GM18873 (cell line): ENCODE results near the gene PRKACA.

Experiments used
- ATAC-seq: cut with Tn5 transposase; IDR thresholded peaks from one replicate; pipeline ENCODE4 v1.9.1; 2021; ENCODE audit warnings: mild to moderate bottlenecking, moderate library complexity, moderate number of reproducible peaks; ENCODE audit not compliant: unreplicated experiment, low FRiP score

The PRKACA gene

GRCh38 chr19:14073925-14074838 lies 43.4 kb downstream of the PRKACA start:
- ATAC-seq = no peak

- no peak for ATAC-seq
Measured at GRCh38 chr19:14073261-14073924, 44.2 kb downstream of the PRKACA start.

- ATAC-seq = no peak
Measured at GRCh38 chr19:14072535-14073260, 44.9 kb downstream of the PRKACA start, which contains the start of gene MISP3. MISP3 (plus strand) TSS chr19:14072786; CDS start chr19:14073310, 524 bp downstream.

DNA sequence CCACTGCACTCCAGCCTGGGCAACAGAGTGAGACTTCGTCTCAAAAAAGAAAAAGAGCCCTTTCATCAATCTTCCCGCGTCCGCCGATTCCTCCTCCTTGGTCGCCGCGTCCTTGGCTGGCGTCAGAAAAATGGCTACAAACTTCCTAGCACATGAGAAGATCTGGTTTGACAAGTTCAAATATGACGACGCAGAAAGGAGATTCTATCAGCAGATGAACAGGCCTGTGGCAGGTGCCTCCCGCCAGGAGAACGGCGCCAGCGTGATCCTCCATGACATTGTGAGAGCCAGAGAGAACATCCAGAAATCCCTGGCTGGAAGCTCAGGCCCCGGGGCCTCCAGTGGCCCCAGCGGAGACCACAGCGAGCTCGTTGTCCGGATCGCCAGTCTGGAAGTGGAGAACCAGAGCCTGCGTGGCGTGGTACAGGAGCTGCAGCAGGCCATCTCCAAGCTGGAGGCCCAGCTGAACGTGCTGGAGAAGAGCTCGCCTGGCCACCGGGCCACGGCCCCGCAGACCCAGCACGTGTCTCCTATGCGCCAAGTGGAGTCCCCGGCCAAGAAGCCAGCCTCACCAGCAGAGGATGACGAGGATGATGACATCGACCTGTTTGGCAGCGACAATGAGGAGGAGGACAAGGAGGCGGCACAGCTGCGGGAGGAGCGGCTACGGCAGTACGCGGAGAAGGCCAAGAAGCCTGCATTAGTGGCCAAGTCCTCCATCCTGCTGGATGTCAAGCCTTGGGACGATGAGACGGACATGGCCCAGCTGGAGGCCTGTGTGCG lies 47.1 kb downstream of the PRKACA start:
- no peak for ATAC-seq

- ATAC-seq = no peak
Measured at GRCh38 chr19:14066134-14066533, 51.4 kb downstream of the PRKACA start.

GRCh38 chr19:14063105-14063504 lies 54.5 kb downstream of the PRKACA start:
- no peak for ATAC-seq

GRCh38 chr19:14062558-14062855 lies 55.1 kb downstream of the PRKACA start:
- ATAC-seq = no peak

DNA sequence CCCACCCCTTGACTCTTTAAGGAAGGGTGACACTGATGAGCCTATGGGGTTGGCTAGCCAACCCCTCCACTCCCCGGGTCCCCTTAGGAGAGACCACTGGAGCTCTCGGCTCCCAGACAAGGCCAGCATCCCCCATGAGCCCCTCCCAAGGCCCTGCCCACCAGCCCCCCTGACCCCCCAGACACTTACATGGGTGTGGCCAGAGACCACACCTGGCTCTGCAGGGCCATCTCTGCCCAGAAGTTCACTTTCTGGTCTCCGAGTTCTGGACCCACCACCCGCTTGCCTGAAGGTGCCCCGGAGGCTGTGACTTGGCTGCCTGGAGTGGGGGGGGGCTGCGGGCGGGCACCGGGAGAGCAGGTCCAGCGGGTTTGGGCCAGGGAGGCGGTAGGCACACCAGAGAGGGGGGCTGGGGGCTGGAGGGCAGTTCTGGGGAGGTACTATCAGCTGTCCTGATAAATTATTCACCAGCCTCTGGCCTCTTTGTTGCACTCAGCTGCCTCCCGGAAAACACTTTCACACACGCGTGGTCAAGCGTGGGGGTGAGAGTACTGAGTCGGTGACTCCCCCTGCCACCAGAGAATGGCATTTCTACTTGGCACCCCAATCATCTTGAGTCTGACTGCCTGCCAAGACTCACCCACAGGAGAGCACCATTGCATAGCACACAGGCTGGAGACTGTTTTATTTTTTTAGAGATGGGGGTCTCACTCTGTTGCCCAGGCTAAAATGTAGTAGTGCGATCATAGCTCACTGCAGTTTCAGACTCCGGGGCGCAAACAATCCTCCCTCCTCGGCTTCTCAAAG lies 55.6 kb downstream of the PRKACA start, which contains the start of gene PALM3:
Gene PALM3 (minus strand): TSS at position 326 of the 807 bp plus-strand sequence. CDS start 96 bp downstream, at position 230.
- no peak for ATAC-seq

DNA sequence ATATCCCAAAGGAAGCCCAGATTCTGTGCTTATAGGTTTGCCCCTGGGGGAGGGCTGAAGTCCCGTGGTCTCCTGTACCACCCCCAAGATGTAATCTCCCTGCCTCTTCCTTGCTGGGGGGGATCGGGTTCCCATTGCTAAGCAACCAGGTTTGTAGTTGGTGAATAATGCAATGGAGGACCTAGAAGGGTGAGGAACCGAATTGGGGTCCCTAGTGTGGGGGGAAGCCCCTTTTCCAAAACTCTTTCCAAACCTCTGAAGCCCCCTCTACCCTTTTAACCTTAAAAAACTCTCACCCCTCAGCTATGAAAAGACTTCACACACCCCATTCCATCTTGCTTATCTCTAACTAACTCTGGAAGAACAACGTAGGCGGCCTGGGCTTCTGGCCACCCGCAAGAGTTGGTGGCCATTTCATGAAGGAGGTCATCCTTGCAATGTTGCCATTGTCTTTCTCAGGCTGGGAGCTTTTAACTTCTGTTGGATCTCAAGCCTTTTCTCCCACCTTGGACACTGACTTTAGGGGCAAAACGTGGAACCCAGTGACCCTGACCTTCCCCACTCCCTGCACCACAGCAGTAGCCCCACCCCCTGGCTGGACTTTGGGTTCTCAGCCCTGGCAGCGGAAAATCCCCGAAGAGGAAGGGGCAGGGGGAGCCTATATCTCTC lies 56.3 kb downstream of the PRKACA start:
- ATAC-seq = no peak

DNA sequence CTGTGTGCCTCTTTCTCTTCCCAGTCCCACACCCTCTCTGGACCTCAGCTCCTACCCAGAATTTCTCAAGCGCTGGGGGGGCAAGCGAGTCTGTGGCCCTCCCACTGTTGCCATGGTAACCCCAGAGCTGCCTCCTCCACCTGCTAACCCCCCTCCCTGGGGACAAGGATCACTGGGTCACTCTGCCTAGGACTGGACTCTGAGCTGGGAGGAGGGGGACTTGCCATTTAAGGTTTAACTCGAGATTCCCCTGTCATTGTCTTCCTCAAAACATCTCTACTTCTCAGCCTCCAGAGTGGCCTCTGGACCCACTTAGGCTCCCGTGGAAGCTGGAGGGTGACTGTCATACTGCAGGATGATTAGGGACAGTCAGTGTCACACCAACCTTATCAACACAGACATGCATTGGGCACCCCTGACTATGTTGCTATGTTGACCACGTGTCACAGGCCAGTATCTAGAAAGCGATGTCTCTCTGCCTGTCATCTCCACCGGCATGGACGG lies 57.9 kb downstream of the PRKACA start:
- no peak for ATAC-seq

DNA sequence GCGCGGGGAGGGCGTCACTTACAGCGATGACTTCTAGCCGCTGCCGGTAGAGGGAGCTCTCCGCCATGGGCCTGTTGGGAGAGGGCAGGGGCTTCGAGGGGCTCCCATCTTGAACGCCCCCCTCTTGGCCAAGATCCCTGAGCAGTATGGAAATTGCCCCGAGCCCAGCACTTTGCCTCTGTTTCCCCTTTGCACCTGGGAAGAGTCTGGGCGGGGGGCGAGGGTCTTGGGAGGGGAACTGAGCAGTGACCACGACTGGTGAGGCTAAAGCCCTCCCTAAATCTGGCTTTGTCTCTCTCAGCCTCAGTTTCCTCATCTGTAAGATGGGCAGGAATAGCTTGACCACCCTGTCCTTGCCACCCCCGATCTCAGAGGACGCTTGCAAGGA lies 58.5 kb downstream of the PRKACA start:
- ATAC-seq = no peak

- no peak for ATAC-seq
Measured at GRCh38 chr19:14058182-14059092, 59.1 kb downstream of the PRKACA start.

DNA sequence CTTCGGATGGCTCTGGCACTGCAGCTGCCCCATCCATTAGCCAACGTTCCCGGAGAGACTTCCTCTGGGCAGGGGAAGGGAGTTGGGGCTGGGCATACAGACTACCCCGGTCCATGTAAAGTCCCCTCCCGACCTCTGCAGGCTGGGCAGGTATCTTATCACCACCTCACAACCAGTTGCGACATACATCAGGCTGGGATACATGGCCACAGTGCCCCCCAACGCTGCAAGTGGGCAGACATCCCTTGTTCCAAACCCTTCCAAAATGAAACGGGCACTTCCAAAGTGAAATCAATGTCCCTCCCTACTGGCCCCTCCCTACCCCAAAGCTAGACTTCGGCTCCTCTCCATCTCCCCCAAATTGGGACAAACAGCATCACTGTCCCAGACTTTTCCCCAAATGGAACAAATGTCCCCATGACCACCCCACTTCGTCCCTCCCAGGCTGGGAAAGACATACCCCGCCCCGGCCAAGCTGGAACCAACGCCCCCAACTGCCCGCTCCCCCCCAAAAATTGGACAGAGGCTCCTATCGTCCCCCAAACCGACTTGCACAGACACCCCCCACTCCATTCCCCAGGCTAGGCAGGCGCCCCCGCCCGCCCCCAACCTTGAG lies 60.7 kb downstream of the PRKACA start:
- no peak for ATAC-seq

DNA sequence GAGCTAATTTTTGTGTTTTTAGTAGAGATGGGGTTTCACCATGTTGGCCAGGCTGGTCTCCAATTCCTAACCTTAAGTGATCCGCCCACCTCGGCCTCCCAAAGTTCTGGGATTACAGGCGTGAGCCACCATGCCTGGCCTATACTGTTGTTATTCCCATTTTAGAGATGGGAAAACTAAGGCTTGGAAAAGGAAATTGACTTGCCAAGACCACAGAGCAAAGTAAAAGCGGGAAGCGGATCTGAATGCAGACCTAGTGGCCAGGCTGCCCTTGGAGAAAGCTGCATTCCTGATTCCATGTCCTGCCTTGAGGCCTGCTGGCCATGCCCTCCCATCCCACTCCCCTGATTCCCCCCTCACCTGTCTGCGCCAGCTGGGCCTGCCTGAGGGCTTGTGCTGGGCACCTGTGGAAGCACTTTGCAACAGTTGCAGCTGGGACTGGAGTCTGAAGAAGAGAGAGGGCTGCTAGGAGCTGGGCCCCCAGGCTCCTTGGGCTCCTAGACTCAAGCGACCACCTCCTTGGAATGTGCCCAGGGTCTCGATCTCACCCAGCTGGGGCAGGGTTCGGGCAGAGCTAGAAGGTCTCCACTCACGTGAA lies 61.4 kb downstream of the PRKACA start:
- ATAC-seq = no peak

DNA sequence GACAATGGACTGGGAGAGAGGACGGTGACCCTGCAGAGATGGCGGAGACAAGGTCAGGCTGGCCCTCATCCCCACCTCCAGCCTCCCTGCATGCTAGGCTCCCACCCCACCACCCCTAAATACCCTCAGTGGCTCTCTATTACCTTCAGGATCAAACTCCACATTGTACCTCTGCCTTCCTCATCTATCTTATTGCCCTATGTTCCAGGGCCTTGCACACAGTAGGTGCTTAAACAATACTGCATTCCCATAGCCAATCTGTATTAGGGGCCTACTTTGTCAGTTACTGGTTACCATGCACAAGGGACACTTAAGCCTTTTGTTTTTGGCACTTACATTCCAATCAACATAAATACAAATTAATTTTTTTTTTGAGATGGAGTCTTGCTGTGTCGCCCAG lies 62.2 kb downstream of the PRKACA start:
- no peak for ATAC-seq

GRCh38 chr19:14054721-14055120 lies 62.8 kb downstream of the PRKACA start:
- ATAC-seq = no peak

- no peak for ATAC-seq
Measured at GRCh38 chr19:14054099-14054498, 63.5 kb downstream of the PRKACA start.
